Muscle of arm (tissue), 14 donors: ENCODE data around the gene PEX5. TPM values are rescaled to one million over a fixed set of nuclear protein-coding genes. Genes with fewer than 3 reads are reported as not detected.

Source experiments
- DNase-seq: peaks from one replicate; pipeline ENCODE4 v3.0.0-alpha.2; 2013
- long read RNA-seq, 11 donors: transcript quantifications; one replicate each; lab custom pipeline, GENCODE V29; 2026
- polyA plus RNA-seq, 12 donors: library from polyadenylated mRNA; unstranded; fragments of 120-200 nt; gene quantifications; one replicate each; pipeline ENCODE4 v1.2.1, GENCODE V29; 2013; ENCODE audit not compliant: insufficient read length in 12 of 12

PEX5 gene
- polyA plus RNA-seq, result 10 to 100 TPM in 11 of 12 donors, not detected in 1; 25.9 to 43.0 (median 35.8) TPM
- long read RNA-seq, donor 1, partial matches to known transcripts, result 0 of 3 reads
- long read RNA-seq, donor 1, other reads (novel, unspliced or antisense), result 0 of 3 reads
- long read RNA-seq, donor 2, partial matches to known transcripts, result 0 of 2 reads
- long read RNA-seq, donor 2, other reads (novel, unspliced or antisense), result 0 of 2 reads
- long read RNA-seq, donor 3, partial matches to known transcripts, result 7 of 8 reads
- long read RNA-seq, donor 3, other reads (novel, unspliced or antisense), result 0 of 8 reads
- long read RNA-seq, donor 4, result 0 reads
- long read RNA-seq, donor 5, result 0 reads
- long read RNA-seq, donor 6, partial matches to known transcripts, result 0 of 2 reads
- long read RNA-seq, donor 6, other reads (novel, unspliced or antisense), result 0 of 2 reads
- long read RNA-seq, donor 7, result 0 reads
- long read RNA-seq, donor 8, partial matches to known transcripts, result 0 of 2 reads
- long read RNA-seq, donor 8, other reads (novel, unspliced or antisense), result 0 of 2 reads
- long read RNA-seq, donor 9, result 0 reads
- long read RNA-seq, donor 10, partial matches to known transcripts, result 0 of 3 reads
- long read RNA-seq, donor 10, other reads (novel, unspliced or antisense), result 0 of 3 reads
- long read RNA-seq, donor 11, partial matches to known transcripts, result 0 of 5 reads
- long read RNA-seq, donor 11, other reads (novel, unspliced or antisense), result 0 of 5 reads

DNA sequence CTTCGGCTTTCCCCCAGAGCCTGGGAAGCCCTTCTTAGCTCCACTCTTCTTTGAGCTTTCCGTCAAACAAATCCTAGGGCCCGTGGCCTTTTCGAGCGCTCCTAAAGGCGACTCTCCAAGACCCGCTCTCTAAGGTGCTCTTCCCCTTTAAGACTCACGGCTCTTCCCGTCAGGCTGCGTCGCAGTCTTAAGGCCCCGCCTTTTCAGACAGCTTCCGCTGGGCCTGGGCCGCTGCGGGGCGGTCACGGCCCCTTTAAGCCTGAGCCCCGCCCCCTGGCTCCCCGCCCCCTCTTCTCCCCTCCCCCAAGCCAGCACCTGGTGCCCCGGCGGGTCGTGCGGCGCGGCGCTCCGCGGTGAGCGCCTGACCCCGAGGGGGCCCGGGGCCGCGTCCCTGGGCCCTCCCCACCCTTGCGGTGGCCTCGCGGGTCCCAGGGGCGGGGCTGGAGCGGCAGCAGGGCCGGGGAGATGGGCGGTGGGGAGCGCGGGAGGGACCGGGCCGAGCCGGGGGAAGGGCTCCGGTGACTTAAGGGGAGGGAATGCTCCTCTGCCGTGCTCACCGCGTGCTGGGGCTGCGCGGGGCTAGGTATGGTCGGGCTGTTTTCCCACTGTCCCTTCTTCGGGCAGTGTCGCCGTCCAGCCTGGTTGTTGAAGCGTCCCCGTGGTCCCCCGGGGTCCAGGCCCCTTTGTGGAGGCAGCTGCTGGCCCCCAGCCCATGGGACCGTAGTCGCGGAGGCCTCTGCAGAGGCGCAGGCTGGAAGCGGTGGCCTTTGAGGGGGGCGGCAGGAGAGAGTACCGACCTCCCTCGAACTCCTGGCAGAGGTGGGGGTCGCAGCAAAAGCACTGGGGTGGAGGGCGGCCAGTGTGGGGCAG lies at the start of gene PEX5:
Gene PEX5 (plus strand): TSS at position 289 of the 870 bp plus-strand sequence. CDS start 692 bp downstream, outside the sequence.
- DNase-seq, result peak; percentile 93

- no peak for DNase-seq
Observed at GRCh38 chr12:7141351-7142005, 48.0 kb upstream of the PEX5 start.

- DNase-seq, result no peak
Observed at GRCh38 chr12:7142056-7142644, 47.3 kb upstream of the PEX5 start.

DNA sequence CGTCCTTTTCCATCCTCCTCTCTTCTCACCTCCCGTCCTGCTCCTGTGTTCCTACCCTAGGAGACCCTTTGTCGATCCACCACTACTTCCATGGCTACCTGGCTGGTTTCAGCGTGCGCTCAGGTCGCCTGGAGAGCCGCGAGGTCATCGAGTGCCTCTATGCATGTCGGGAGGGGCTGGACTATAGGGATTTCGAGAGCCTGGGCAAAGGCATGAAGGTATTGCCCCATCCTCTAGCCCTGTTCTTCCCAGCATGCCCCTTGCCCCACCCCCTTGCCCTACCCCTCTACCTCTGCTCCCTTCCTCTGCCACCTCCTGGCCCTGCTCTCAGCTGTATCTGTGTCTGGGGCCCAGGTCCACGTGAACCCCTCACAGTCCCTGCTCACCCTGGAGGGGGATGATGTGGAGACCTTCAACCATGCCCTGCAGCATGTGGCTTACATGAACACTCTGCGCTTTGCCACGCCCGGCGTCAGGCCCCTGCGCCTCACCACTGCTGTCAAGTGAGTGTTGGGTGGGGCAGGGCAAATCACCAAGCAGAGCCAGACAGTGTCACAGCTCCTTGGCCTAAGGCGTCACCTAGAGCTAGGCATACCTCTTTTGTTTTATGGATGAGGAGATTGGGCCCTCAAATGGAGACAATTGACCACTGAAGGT lies 46.5 kb upstream of the PEX5 start:
- DNase-seq, result no peak

- no peak for DNase-seq
Observed at GRCh38 chr12:7143564-7143963, 45.9 kb upstream of the PEX5 start.

- DNase-seq, result peak; percentile 32
Observed at GRCh38 chr12:7144414-7145120, 44.9 kb upstream of the PEX5 start.

- no peak for DNase-seq
Observed at GRCh38 chr12:7145671-7146070, 43.8 kb upstream of the PEX5 start.

- no peak for DNase-seq
Observed at GRCh38 chr12:7146228-7146627, 43.3 kb upstream of the PEX5 start.

DNA sequence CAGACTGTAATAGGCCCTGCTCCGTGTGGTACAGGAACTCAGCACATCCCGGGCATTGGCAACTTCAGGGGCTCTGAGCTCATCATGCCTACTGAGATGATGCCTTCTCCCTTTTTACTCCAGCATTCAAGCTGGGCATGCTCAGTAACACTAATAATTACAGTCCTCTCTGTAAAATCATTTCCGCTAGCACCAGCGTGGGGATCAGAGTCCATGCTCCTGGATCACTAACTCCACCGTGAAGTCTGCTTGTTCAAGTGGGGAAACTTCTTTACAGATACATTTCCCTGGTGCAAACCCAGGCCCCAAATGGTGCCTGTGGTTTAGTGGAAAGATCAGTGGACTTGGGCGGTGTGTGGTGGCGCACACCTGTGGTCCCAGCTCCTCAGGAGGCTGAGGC lies 42.6 kb upstream of the PEX5 start:
- DNase-seq, result no peak

GRCh38 chr12:7150356-7150755 lies 39.1 kb upstream of the PEX5 start:
- no peak for DNase-seq

GRCh38 chr12:7150841-7151240 lies 38.6 kb upstream of the PEX5 start:
- DNase-seq, result no peak

GRCh38 chr12:7151532-7151931 lies 38.0 kb upstream of the PEX5 start:
- no peak for DNase-seq

DNA sequence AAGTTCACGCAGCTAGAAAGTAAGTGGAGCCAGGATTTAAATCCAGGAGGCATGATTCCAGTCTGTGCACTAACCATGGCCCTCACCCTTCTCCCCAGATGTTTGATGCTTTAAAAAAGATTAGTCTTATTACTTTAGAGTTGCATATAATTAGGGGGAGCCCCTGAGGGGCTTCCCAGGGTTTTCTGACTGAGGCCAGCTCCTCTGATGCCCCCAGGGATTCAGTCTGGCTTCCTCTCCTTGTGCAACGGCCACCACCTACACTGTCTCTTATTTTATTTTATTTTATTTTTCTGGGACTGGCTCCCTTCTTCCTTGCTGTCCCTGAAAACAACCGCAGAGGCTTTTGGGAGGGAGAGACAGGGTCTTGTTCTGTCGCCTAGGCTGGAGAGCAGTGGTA lies 36.7 kb upstream of the PEX5 start:
- DNase-seq, result no peak

DNA sequence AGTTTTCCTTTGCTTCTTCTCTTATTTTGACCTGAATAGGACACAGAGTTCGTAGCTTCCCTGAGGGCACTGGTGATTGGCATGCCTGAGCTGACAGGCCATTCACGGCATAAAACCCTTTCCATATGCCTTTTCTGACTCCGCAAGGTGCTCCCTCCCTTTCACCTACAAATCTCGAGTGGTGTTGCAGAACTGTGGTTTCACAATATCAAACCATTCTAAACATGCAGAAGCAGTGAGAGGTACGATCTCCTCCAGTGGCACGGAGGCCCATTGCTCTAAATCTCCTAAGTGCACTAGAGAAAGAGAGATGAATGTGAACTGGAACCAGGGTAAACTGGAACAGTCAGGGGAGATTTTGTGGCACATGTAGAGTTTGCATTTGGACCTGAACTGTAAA lies 35.4 kb upstream of the PEX5 start:
- DNase-seq, result no peak

DNA sequence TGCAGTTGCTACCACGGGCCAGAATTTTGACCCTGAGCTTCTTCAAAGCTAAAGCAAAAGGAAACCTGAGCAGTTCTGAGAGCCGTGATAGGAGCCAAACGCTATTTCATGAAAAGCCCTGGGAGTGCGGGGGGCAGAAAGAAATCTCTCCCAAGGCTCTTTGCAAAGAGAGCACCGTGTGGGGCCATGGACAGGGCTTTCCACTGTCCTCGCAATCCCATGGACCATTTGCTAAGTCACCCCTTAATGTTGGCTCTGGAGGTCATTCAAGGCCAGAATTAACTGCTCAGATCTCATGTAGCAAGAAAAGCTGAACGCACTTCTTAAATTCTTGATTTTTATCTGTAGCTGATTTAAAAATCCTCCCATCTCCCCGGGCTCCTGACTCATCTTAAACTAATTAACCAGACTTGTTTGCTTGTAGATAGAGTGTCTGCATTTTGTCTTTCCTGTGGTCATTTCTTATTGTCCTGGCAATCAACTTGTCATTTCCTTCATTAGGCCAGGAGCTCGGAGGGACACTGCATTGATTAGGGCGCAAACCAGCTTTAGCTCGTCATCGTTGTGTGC lies 34.5 kb upstream of the PEX5 start:
- no peak for DNase-seq

- DNase-seq, result no peak
Observed at GRCh38 chr12:7155471-7156034, 33.9 kb upstream of the PEX5 start.

- no peak for DNase-seq
Observed at GRCh38 chr12:7156259-7157197, 33.0 kb upstream of the PEX5 start.

- no peak for DNase-seq
Observed at GRCh38 chr12:7157391-7157790, 32.1 kb upstream of the PEX5 start.
